DND-41 (cell line): ENCODE results near the gene MARCHF9.

ENCODE experiments used
- EZH2 ChIP-seq: IDR thresholded peaks from 3 replicates; pipeline ENCODE4 v1.6.1; 2012; ENCODE audit warnings: borderline replicate concordance, low read depth, mild to moderate bottlenecking, moderate library complexity, low read length, inconsistent platforms; ENCODE audit not compliant: severe bottlenecking
- TF ChIP-seq, protein P1 (sequence below): IDR thresholded peaks from 2 replicates; pipeline ENCODE4 v1.5.1; 2012; ENCODE audit warnings: borderline replicate concordance, low read length, moderate library complexity, mild to moderate bottlenecking; ENCODE audit not compliant: poor library complexity, severe bottlenecking; ENCODE audit errors: extremely low read depth

GRCh38 chr12:57713209-57713608, 41.7 kb upstream of the MARCHF9 start:
- TF ChIP-seq EZH2 = no peak
- TF ChIP-seq, protein P1, sequence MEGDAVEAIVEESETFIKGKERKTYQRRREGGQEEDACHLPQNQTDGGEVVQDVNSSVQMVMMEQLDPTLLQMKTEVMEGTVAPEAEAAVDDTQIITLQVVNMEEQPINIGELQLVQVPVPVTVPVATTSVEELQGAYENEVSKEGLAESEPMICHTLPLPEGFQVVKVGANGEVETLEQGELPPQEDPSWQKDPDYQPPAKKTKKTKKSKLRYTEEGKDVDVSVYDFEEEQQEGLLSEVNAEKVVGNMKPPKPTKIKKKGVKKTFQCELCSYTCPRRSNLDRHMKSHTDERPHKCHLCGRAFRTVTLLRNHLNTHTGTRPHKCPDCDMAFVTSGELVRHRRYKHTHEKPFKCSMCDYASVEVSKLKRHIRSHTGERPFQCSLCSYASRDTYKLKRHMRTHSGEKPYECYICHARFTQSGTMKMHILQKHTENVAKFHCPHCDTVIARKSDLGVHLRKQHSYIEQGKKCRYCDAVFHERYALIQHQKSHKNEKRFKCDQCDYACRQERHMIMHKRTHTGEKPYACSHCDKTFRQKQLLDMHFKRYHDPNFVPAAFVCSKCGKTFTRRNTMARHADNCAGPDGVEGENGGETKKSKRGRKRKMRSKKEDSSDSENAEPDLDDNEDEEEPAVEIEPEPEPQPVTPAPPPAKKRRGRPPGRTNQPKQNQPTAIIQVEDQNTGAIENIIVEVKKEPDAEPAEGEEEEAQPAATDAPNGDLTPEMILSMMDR = no peak
